K562 (cell line): ENCODE measurements around the gene DDX41. TPM values are rescaled to one million over a fixed set of nuclear protein-coding genes. Genes with fewer than 3 reads are reported as not detected.

Experiments used
- ATAC-seq: fragments of 200-7000 bp; cut with Tn5 transposase; 3 replicates; pipeline ENCODE4 v1.9.1; 2020; ENCODE audit warnings: moderate library complexity
- BruUV-seq: library from RNA; stranded (reverse); fragments of 400-500 nt; replicated peaks from 2 replicates; lab custom pipeline; 2021; lab: Mats Ljungman, UMichigan
- CTCF ChIA-PET: fragments of 300-600 bp; formaldehyde crosslinking; extraction: SDS; loops from one replicate; lab custom pipeline; 2021; ENCODE audit warnings: low intra/inter-chr PET ratio; lab: Yijun Ruan, JAX
- POLR2A ChIA-PET: fragments of 300-600, 350-650 bp; sonication (Branson Sonifier 250); formaldehyde crosslinking; extraction: SDS; loops from one replicate; lab custom pipeline; 2021; ENCODE audit warnings: antibody characterized with exemption, inconsistent platforms; lab: Yijun Ruan, JAX
- DNase-seq, 4 experiments: peaks; one replicate each; pipeline versions ENCODE4 v3.0.0 to v3.0.0-alpha.2; 2011 to 2018; ENCODE audit warnings: low spot score in 3 of 4, mixed read lengths in 3 of 4; ENCODE audit errors: extremely low read depth in 1 of 4
- FAIRE-seq: peaks from 2 replicates; lab custom pipeline; 2011; peaks lifted over from hg19 to GRCh38; lab: Jason Lieb, UNC
- H2AFZ ChIP-seq: 2 replicates; pipeline ENCODE4 v1.6.0; 2011; ENCODE audit warnings: low read depth, low read length, control low read depth, inconsistent platforms
- H3K27ac ChIP-seq: fragments of 200-600 bp; 3 replicates; pipeline ENCODE4 v1.8.0; 2011; ENCODE audit warnings: low read depth, mild to moderate bottlenecking, control low read depth, inconsistent platforms, low read length, moderate library complexity, mixed read lengths; ENCODE audit errors: extremely low read depth
- H3K27me3 ChIP-seq, 2 experiments: fragments of 300-600 bp in 1 of 2; 2 replicates in 1 of 2; 3 replicates in 1 of 2; pipeline versions ENCODE4 v1.6.0 to v1.8.0; 2011; ENCODE audit warnings: inconsistent platforms in 2 of 2, low read length in 2 of 2, mild to moderate bottlenecking in 1 of 2, mixed read lengths in 1 of 2, moderate library complexity in 1 of 2; ENCODE audit not compliant: control insufficient read depth in 2 of 2, insufficient read depth in 2 of 2
- H3K36me3 ChIP-seq: fragments of 300-600 bp; 3 replicates; pipeline ENCODE4 v1.8.0; 2011; ENCODE audit warnings: mild to moderate bottlenecking, low read length, inconsistent platforms; ENCODE audit not compliant: control insufficient read depth, insufficient read depth
- H3K4me1 ChIP-seq, 2 experiments: fragments of 200-600 bp in 1 of 2; replicated peaks in 1 of 2; 2 replicates in 1 of 2; 3 replicates in 1 of 2; pipeline versions ENCODE4 v1.5.1 to v1.8.0; 2011; ENCODE audit warnings: inconsistent platforms in 2 of 2, low read length in 2 of 2, mild to moderate bottlenecking in 1 of 2, mixed read lengths in 1 of 2, moderate library complexity in 1 of 2; ENCODE audit not compliant: control insufficient read depth in 2 of 2, insufficient read depth in 2 of 2
- H3K4me2 ChIP-seq: 2 replicates; pipeline ENCODE4 v1.6.1; 2011; ENCODE audit warnings: low read length, control low read depth, inconsistent platforms, mixed read lengths; ENCODE audit not compliant: insufficient read depth
- H3K4me3 ChIP-seq: fragments of 200-600 bp; sonication (generic), shearing (Covaris generic); 2 replicates; pipeline ENCODE4 v1.5.1; 2016; ENCODE audit warnings: control low read depth, inconsistent platforms
- H3K79me2 ChIP-seq: fragments of 200-600 bp; 3 replicates; pipeline ENCODE4 v1.8.0; 2011; ENCODE audit warnings: low read length, inconsistent platforms; ENCODE audit not compliant: control insufficient read depth, insufficient read depth
- H3K9ac ChIP-seq, 2 experiments: 2 replicates each; pipeline versions ENCODE4 v1.6.0 to v1.6.1; 2011; ENCODE audit warnings: low read depth in 2 of 2, low read length in 2 of 2, control low read depth in 1 of 2, inconsistent platforms in 1 of 2, mild to moderate bottlenecking in 1 of 2, mixed read lengths in 1 of 2; ENCODE audit not compliant: insufficient read depth in 1 of 2
- H3K9me1 ChIP-seq: one replicate; pipeline ENCODE4 v1.6.0; 2011; ENCODE audit warnings: inconsistent platforms, mild to moderate bottlenecking, low read length, moderate library complexity; ENCODE audit not compliant: control insufficient read depth, insufficient read depth
- H3K9me3 ChIP-seq: replicated peaks from 2 replicates; pipeline ENCODE4 v1.5.1; 2011; ENCODE audit warnings: low read depth, low read length, inconsistent platforms; ENCODE audit not compliant: control insufficient read depth, insufficient read depth
- H4K20me1 ChIP-seq: replicated peaks from 2 replicates; pipeline ENCODE4 v1.6.1; 2011; ENCODE audit warnings: low read length, inconsistent platforms, mixed read lengths; ENCODE audit not compliant: control insufficient read depth, insufficient read depth
- HMBOX1 ChIP-seq: sonication (generic); IDR thresholded peaks from 2 replicates; pipeline ENCODE4 v1.6.1; 2016
- SIX5 ChIP-seq, 2 experiments: IDR thresholded peaks; 2 replicates each; pipeline ENCODE4 v1.6.1; 2011; ENCODE audit warnings: low read length in 2 of 2, borderline replicate concordance in 1 of 2, low read depth in 1 of 2, mild to moderate bottlenecking in 1 of 2, moderate library complexity in 1 of 2; ENCODE audit not compliant: insufficient read depth in 1 of 2
- SMARCC2 ChIP-seq: fragments of 450-650 bp; IDR thresholded peaks from 2 replicates; pipeline ENCODE4 v1.6.1; 2017; ENCODE audit warnings: antibody characterized with exemption, moderate library complexity, mild to moderate bottlenecking, low read depth
- SRSF1 ChIP-seq: fragments of 200-400 bp; formaldehyde crosslinking; IDR thresholded peaks from 2 replicates; pipeline ENCODE4 v1.6.1; 2017; ENCODE audit warnings: mild to moderate bottlenecking, low read depth, low read length, moderate library complexity
- ZBTB33 ChIP-seq: sonication (generic); formaldehyde crosslinking; IDR thresholded peaks from 2 replicates; pipeline ENCODE4 v1.8.1; 2023; ENCODE audit warnings: mild to moderate bottlenecking, missing genetic modification reagents
- ZMIZ1 ChIP-seq, 2 experiments: fragments of 150-350 bp in 1 of 2; IDR thresholded peaks; 2 replicates each; pipeline ENCODE4 v1.6.1; 2012 to 2016; ENCODE audit warnings: low read depth in 2 of 2, low read length in 2 of 2, mild to moderate bottlenecking in 1 of 2, moderate library complexity in 1 of 2
- WGBS: fragments of 100-300 bp; shearing (Covaris generic); methylation state at CpG from one replicate; pipeline ENCODE4 v1.1.6; 2016; ENCODE audit warnings: low coverage, mixed read lengths; ENCODE audit not compliant: insufficient coverage; ENCODE audit errors: missing lambda C conversion rate; 5-methylcytosine and 5-hydroxymethylcytosine counted together
- in situ Hi-C: fragments of 300-500 bp; cut with MboI; formaldehyde crosslinking; loops from 4 replicates; pipeline ENCODE4 v1.15.0; 2018; ENCODE audit warnings: inconsistent platforms, mixed read lengths
- intact Hi-C: fragments of 100-400 bp; cut with micrococcal nuclease; formaldehyde crosslinking; loops from 2 replicates; pipeline ENCODE4 v1.14.2; 2022
- polyA plus RNA-seq, 8 experiments: library from polyadenylated mRNA; depleted of rRNA in 4 of 8; stranded (reverse) in 5 of 8; unstranded in 3 of 8; fragments of >200 nt; fragmentation: Nextera tagmentation in 2 of 8; fragmentation: Illumina TruSeq in 1 of 8; extraction: Ambion mirVana in 2 of 8; extraction: Trizol in 1 of 8; gene quantifications; 2 replicates each; pipeline versions ENCODE4 v1.2.1 to v1.2.3, GENCODE V29; 2011 to 2014; ENCODE audit warnings: inconsistent platforms in 1 of 8, missing spikeins in 1 of 8
- total RNA-seq, 7 experiments: library from RNA; depleted of rRNA in 6 of 7; stranded (reverse); fragments of >200 nt in 6 of 7; fragmentation: Illumina TruSeq in 2 of 7; extraction: Trizol in 2 of 7; gene quantifications; 2 replicates each; pipeline versions ENCODE4 v1.2.1 to v1.2.3, GENCODE V29; 2011 to 2021; ENCODE audit warnings: low replicate concordance in 1 of 7

Gene DDX41
- total and polyA plus RNA-seq, 9 of the 15 experiments (the other 6 are each of a cell fraction or from before 2014, with no cell fraction given), result 38.2 to 284 (median 116) TPM

- Histone ChIP-seq H3K79me2 (peaks cover 39% of the 10 kb centered on the region), H3K9me1 (no peaks in the 10 kb centered on the region), H3K27me3 (no peaks in the 10 kb centered on the region), H3K4me1 (peaks cover 9 to 44% of the 10 kb centered on the region in 2 experiments; a peak in 4 of 5 replicates), H3K4me3 (peak overlapping the region; percentile 77), H3K27ac (no peak overlapping the region; the same call in 1 of the 3 replicates), H4K20me1 (no peaks in the 10 kb centered on the region), H3K9ac (peak overlapping the region; percentile 82 to 99), H3K36me3 (peaks cover 73% of the 10 kb centered on the region), H2AFZ (no peak overlapping the region), H3K4me2 (peak overlapping the region; percentile 96), H3K9me3 (no peaks in the 10 kb centered on the region)
- 78% methylated on average over 7 of the region's 7 CpGs for WGBS
- BruUV-seq, result no TSS peak
- in situ Hi-C loops, result no loop called here
- no peak for FAIRE-seq
- intact Hi-C loops, result no loop called here
- ChIA-PET CTCF (no interaction called here), POLR2A (interaction anchor here (0.5 to 3.1 kb wide), 4 partner anchors 12 to 442 kb away, joined by 3 to 12 read pairs (median 6); no protein-coding TSS in a partner anchor)
- ATAC-seq, result no peak
- no peak for DNase-seq
- TF ChIP-seq HMBOX1 (no peak), SMARCC2 (no peak), ZMIZ1 (IDR thresholded peaks at IDR 0.05; ENCODE audit: low read depth in 2 of 2, low read length in 2 of 2) (no peak), SRSF1 (no peak), ZBTB33 (CRISPR knock-in tag) (peak; percentile 94), SIX5 (IDR thresholded peaks at IDR 0.05; ENCODE audit: borderline replicate concordance in 1 of 2, insufficient read depth in 1 of 2, low read depth in 1 of 2, low read length in 2 of 2) (no peak)
Observed at GRCh38 chr5:177515580-177515979, 1.2 kb downstream of the DDX41 start.
